H1 (cell line): ENCODE results near the gene CD164. TPM values are rescaled to one million over a fixed set of nuclear protein-coding genes. Genes with fewer than 3 reads are reported as not detected.

Experiments used
- HDAC2 ChIP-seq, 2 experiments: fragments of 300-600 bp in 1 of 2; sonication (generic) in 1 of 2; IDR thresholded peaks; 2 replicates each; pipeline ENCODE4 v1.6.1; 2011 to 2012; ENCODE audit warnings: low read depth in 2 of 2, low read length in 2 of 2, mild to moderate bottlenecking in 2 of 2, moderate library complexity in 2 of 2, borderline replicate concordance in 1 of 2, inconsistent platforms in 1 of 2
- TEAD4 ChIP-seq: IDR thresholded peaks from 2 replicates; pipeline ENCODE4 v1.6.1; 2012; ENCODE audit warnings: low read depth, low read length, inconsistent platforms, mixed read lengths
- polyA plus RNA-seq, 7 experiments: library from polyadenylated mRNA; depleted of rRNA in 3 of 7; stranded (reverse) in 5 of 7; unstranded in 2 of 7; fragments of >200 nt in 5 of 7; fragments of 200-250 nt in 2 of 7; gene quantifications; 1 replicate in 5 of 7; 2 replicates in 1 of 7; 4 replicates in 1 of 7; pipeline versions ENCODE4 v1.2.1 to v1.2.3, GENCODE V29; 2011 to 2013; ENCODE audit warnings: missing spikeins in 2 of 7, mixed read lengths in 2 of 7
- total RNA-seq: library from RNA; stranded (reverse); fragmentation: NEBNext Ultra II Directional; extraction: Animal tissue kit (Norgen Biotek cat#: 25700); gene quantifications from 2 replicates; pipeline ENCODE4 v1.2.1, GENCODE V29; 2021
- TF ChIP-seq, protein P1 (sequence below): fragments of 300-600 bp; sonication (generic); IDR thresholded peaks from 2 replicates; pipeline ENCODE4 v1.7.1; 2012; ENCODE audit warnings: low read length, moderate library complexity, mild to moderate bottlenecking, inconsistent platforms; ENCODE audit not compliant: insufficient replicate concordance
- TF ChIP-seq, protein P2 (sequence below): IDR thresholded peaks from 2 replicates; pipeline ENCODE4 v1.6.1; 2012; ENCODE audit warnings: inconsistent platforms

CD164 gene
- total and polyA plus RNA-seq, 2 of the 8 experiments (the other 6 are each of a cell fraction or from before 2014, with no cell fraction given), result 69.3 to 94.3 TPM

DNA sequence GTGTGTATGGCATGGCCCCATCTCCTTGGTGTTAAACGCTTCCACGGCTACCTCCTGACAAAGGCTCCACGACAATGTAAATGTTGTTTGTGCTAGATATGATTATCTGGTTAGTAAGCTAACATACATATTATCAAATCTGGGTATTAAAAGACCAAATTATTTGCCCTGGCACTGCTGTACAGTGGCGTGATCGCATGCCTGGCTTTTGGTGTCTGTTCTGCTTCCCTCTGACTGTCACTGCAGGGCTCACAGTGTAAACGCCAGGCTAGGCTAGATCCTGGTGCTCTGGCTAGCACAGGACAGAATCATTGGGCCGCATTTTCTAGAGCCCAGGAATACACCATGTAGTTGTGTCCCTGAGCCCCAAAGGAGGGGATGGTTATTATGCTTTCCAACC lies 38.7 kb downstream of the CD164 start (continued):
- TF ChIP-seq, protein P1, sequence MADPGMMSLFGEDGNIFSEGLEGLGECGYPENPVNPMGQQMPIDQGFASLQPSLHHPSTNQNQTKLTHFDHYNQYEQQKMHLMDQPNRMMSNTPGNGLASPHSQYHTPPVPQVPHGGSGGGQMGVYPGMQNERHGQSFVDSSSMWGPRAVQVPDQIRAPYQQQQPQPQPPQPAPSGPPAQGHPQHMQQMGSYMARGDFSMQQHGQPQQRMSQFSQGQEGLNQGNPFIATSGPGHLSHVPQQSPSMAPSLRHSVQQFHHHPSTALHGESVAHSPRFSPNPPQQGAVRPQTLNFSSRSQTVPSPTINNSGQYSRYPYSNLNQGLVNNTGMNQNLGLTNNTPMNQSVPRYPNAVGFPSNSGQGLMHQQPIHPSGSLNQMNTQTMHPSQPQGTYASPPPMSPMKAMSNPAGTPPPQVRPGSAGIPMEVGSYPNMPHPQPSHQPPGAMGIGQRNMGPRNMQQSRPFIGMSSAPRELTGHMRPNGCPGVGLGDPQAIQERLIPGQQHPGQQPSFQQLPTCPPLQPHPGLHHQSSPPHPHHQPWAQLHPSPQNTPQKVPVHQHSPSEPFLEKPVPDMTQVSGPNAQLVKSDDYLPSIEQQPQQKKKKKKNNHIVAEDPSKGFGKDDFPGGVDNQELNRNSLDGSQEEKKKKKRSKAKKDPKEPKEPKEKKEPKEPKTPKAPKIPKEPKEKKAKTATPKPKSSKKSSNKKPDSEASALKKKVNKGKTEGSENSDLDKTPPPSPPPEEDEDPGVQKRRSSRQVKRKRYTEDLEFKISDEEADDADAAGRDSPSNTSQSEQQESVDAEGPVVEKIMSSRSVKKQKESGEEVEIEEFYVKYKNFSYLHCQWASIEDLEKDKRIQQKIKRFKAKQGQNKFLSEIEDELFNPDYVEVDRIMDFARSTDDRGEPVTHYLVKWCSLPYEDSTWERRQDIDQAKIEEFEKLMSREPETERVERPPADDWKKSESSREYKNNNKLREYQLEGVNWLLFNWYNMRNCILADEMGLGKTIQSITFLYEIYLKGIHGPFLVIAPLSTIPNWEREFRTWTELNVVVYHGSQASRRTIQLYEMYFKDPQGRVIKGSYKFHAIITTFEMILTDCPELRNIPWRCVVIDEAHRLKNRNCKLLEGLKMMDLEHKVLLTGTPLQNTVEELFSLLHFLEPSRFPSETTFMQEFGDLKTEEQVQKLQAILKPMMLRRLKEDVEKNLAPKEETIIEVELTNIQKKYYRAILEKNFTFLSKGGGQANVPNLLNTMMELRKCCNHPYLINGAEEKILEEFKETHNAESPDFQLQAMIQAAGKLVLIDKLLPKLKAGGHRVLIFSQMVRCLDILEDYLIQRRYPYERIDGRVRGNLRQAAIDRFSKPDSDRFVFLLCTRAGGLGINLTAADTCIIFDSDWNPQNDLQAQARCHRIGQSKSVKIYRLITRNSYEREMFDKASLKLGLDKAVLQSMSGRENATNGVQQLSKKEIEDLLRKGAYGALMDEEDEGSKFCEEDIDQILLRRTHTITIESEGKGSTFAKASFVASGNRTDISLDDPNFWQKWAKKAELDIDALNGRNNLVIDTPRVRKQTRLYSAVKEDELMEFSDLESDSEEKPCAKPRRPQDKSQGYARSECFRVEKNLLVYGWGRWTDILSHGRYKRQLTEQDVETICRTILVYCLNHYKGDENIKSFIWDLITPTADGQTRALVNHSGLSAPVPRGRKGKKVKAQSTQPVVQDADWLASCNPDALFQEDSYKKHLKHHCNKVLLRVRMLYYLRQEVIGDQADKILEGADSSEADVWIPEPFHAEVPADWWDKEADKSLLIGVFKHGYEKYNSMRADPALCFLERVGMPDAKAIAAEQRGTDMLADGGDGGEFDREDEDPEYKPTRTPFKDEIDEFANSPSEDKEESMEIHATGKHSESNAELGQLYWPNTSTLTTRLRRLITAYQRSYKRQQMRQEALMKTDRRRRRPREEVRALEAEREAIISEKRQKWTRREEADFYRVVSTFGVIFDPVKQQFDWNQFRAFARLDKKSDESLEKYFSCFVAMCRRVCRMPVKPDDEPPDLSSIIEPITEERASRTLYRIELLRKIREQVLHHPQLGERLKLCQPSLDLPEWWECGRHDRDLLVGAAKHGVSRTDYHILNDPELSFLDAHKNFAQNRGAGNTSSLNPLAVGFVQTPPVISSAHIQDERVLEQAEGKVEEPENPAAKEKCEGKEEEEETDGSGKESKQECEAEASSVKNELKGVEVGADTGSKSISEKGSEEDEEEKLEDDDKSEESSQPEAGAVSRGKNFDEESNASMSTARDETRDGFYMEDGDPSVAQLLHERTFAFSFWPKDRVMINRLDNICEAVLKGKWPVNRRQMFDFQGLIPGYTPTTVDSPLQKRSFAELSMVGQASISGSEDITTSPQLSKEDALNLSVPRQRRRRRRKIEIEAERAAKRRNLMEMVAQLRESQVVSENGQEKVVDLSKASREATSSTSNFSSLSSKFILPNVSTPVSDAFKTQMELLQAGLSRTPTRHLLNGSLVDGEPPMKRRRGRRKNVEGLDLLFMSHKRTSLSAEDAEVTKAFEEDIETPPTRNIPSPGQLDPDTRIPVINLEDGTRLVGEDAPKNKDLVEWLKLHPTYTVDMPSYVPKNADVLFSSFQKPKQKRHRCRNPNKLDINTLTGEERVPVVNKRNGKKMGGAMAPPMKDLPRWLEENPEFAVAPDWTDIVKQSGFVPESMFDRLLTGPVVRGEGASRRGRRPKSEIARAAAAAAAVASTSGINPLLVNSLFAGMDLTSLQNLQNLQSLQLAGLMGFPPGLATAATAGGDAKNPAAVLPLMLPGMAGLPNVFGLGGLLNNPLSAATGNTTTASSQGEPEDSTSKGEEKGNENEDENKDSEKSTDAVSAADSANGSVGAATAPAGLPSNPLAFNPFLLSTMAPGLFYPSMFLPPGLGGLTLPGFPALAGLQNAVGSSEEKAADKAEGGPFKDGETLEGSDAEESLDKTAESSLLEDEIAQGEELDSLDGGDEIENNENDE, result no peak
- TF ChIP-seq TEAD4, result no peak
- TF ChIP-seq HDAC2 (IDR thresholded peaks at IDR 0.05; ENCODE audit: borderline replicate concordance in 1 of 2, low read depth in 2 of 2, low read length in 2 of 2), result no peak
- TF ChIP-seq, protein P2, sequence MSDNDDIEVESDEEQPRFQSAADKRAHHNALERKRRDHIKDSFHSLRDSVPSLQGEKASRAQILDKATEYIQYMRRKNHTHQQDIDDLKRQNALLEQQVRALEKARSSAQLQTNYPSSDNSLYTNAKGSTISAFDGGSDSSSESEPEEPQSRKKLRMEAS, result no peak
- TF ChIP-seq, all 59 proteins: peak for 0
